ENCODE results near the gene PLCH1. TPM values are rescaled to one million over a fixed set of nuclear protein-coding genes. Genes with fewer than 3 reads are reported as not detected.

Gene PLCH1
- total RNA-seq, 2 experiments from 2014 or later, result 0.06 TPM; not detected in 1

GRCh38 chr3:155791190-155791589 lies 46.3 kb upstream of the PLCH1 start:
- DNase-seq (ENCODE audit: low spot score), result no peak
- Histone ChIP-seq H2AFZ (ENCODE audit: low read length) (no peak overlapping the region), H3K4me3 (ENCODE audit: low read depth, low read length, poor library complexity, severe bottlenecking) (no peak overlapping the region), H4K20me1 (ENCODE audit: insufficient read depth, low read length) (no peaks in the 10 kb centered on the region), H3K79me2 (ENCODE audit: insufficient read depth, low read depth, low read length) (no peaks in the 10 kb centered on the region), H3K9me3 (ENCODE audit: low read length) (no peaks in the 10 kb centered on the region), H3K36me3 (ENCODE audit: insufficient read depth, low read length) (no peaks in the 10 kb centered on the region), H3K9me2 (ENCODE audit: insufficient read depth, low read length) (no peaks in the 10 kb centered on the region), H3K4me2 (ENCODE audit: low read length) (no peak overlapping the region), H3K4me1 (ENCODE audit: insufficient read depth, low read length, poor library complexity, severe bottlenecking) (no peaks in the 10 kb centered on the region), H3K27ac (ENCODE audit: low read depth, low read length, poor library complexity, severe bottlenecking) (no peak overlapping the region)
- ChIA-PET CTCF (ENCODE audit: unreplicated experiment) (no interaction called here), POLR2A (no interaction called here)
- intact Hi-C loops (cut with micrococcal nuclease; ENCODE audit: unreplicated experiment), result no loop called here
- TF ChIP-seq EZH2phosphoT487 (IDR thresholded peaks at IDR 0.05; ENCODE audit: borderline replicate concordance, low read depth, low read length) (no peak), CTCF (conservative IDR thresholded peaks at IDR 0.05; ENCODE audit: low read length) (no peak)
- no TSS peak for BruUV-seq (replicated peaks)

DNA sequence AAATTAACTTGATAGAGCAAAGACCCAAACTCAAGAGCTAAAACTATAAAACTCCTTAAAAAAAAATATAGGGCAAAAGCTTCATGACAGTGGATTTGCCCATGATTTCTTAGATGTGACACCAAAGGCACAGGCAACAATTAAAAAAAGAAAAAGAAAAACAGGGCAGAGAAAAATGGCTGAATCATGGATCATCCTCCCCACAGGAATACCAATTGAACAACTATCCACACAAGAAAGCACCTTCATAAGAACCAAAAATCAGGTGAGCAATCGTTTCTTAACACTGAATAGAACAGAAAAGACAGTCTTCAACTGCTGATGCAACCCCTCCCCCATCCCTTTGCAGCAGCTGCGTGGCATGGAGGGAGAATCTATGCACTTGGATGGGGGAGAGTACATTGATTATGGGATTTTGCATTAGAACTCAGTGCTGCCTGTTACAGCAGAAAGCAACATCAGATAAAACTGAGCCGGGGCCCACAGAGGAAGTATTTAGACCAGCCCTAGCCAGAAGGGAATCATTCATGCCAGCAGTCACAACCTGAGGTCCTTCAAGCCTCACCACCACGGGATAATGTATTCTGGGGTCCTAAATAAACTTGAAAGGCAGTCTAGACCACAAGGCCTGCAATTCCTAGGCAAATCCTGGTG lies 45.5 kb upstream of the PLCH1 start:
- no TSS peak for BruUV-seq (replicated peaks)
- TF ChIP-seq CTCF (conservative IDR thresholded peaks at IDR 0.05; ENCODE audit: low read length), result no peak
- no peak for TF ChIP-seq EZH2phosphoT487 (IDR thresholded peaks at IDR 0.05; ENCODE audit: borderline replicate concordance, low read depth, low read length)

GRCh38 chr3:155785662-155786295 lies 40.9 kb upstream of the PLCH1 start:
- CTCF ChIA-PET (ENCODE audit: unreplicated experiment), result no interaction called here
- H2AFZ ChIP-seq (ENCODE audit: low read length), result no peak overlapping the region
- no peaks in the 10 kb centered on the region for H3K4me1 ChIP-seq (ENCODE audit: insufficient read depth, low read length, poor library complexity, severe bottlenecking)
- H3K4me2 ChIP-seq (ENCODE audit: low read length), result no peak overlapping the region
- no peak overlapping the region for H3K4me3 ChIP-seq (ENCODE audit: low read depth, low read length, poor library complexity, severe bottlenecking)
- intact Hi-C loops (cut with micrococcal nuclease; ENCODE audit: unreplicated experiment), result no loop called here
- BruUV-seq (replicated peaks), result no TSS peak
- no peaks in the 10 kb centered on the region for H3K36me3 ChIP-seq (ENCODE audit: insufficient read depth, low read length)
- no peak overlapping the region for H3K27ac ChIP-seq (ENCODE audit: low read depth, low read length, poor library complexity, severe bottlenecking)
- POLR2A ChIA-PET, result no interaction called here
- no peaks in the 10 kb centered on the region for H4K20me1 ChIP-seq (ENCODE audit: insufficient read depth, low read length)
- no peak for TF ChIP-seq EZH2phosphoT487 (IDR thresholded peaks at IDR 0.05; ENCODE audit: borderline replicate concordance, low read depth, low read length)
- TF ChIP-seq CTCF (conservative IDR thresholded peaks at IDR 0.05; ENCODE audit: low read length), result no peak
- DNase-seq (ENCODE audit: low spot score), result no peak
- H3K79me2 ChIP-seq (ENCODE audit: insufficient read depth, low read depth, low read length), result no peaks in the 10 kb centered on the region
- H3K9me3 ChIP-seq (ENCODE audit: low read length), result no peaks in the 10 kb centered on the region
- no peaks in the 10 kb centered on the region for H3K9me2 ChIP-seq (ENCODE audit: insufficient read depth, low read length)

More for the DNA sequence above, 45.5 kb upstream of the PLCH1 start:
- no peak overlapping the region for H3K27ac ChIP-seq (ENCODE audit: low read depth, low read length, poor library complexity, severe bottlenecking)
- ChIA-PET CTCF (ENCODE audit: unreplicated experiment) (no interaction called here), POLR2A (interaction anchor here (0.7 kb wide), 3 partner anchors 25 to 1375 kb away, joined by 4 to 8 read pairs (median 6); no protein-coding TSS in a partner anchor)
- H3K4me2 ChIP-seq (ENCODE audit: low read length), result no peak overlapping the region
- no peaks in the 10 kb centered on the region for H3K9me3 ChIP-seq (ENCODE audit: low read length)
- DNase-seq (ENCODE audit: low spot score), result no peak
- H3K4me3 ChIP-seq (ENCODE audit: low read depth, low read length, poor library complexity, severe bottlenecking), result no peak overlapping the region
- H3K9me2 ChIP-seq (ENCODE audit: insufficient read depth, low read length), result no peaks in the 10 kb centered on the region
- H3K79me2 ChIP-seq (ENCODE audit: insufficient read depth, low read depth, low read length), result no peaks in the 10 kb centered on the region
- intact Hi-C loops (cut with micrococcal nuclease; ENCODE audit: unreplicated experiment), result no loop called here
- H3K36me3 ChIP-seq (ENCODE audit: insufficient read depth, low read length), result no peaks in the 10 kb centered on the region
- no peak overlapping the region for H2AFZ ChIP-seq (ENCODE audit: low read length)
- no peaks in the 10 kb centered on the region for H4K20me1 ChIP-seq (ENCODE audit: insufficient read depth, low read length)
- no peaks in the 10 kb centered on the region for H3K4me1 ChIP-seq (ENCODE audit: insufficient read depth, low read length, poor library complexity, severe bottlenecking)

Measured in OCI-LY7 (cell line).